Activated T-cell treated with anti-CD3 and anti-CD28 coated beads for 1 hour (primary cell): ENCODE data around the gene BCAS3.

ENCODE experiments used
- DNase-seq: peaks from one replicate; pipeline ENCODE4 v3.0.0-alpha.2; 2020; ENCODE audit warnings: low read depth

Gene BCAS3

GRCh38 chr17:61322325-61323002 lies 644.8 kb downstream of the BCAS3 start:
- no peak for DNase-seq

DNA sequence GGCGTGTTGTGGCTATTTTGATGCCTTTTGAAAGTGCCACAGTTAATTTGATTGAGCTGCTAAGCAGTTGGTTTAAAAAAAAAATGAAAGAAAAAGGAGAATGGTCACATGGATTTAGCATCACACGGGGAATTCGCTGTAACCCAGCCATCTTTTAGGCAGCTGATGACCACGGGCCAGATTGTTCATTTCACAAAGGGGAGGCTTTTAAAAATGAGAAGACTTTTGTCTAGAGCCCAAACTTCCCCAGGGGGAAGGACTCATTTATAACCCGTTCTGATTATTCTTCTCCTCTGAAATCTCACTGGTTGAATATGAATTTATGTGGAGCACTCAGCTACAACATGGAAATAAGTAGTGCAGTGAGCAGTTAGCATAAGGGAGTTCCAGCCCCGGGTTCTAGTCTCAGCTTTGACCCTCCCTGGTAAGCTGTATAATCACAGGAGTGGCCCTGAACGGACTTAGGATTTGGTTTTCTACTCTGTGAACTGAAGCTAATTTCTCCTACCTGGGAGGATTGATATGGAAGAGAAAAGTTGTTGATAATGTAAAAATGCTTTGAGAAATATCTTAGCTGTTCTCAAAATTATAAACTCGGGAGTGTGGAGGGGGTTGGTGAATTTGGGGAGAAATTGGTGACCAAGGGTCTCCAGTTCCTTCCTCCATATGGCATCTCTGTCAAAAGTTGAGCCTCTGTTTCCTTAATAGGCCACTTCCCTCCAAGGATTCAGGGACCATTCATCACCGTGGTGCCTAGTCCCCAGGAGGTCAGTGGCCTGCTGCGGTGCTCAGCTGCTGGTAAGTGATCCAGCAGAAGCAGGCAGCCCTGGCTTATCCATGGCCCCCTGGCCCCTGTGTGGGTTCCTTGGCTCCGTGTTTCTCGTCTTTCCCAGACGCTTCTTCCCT lies 645.6 kb downstream of the BCAS3 start:
- no peak for DNase-seq

GRCh38 chr17:61323909-61324868 lies 646.5 kb downstream of the BCAS3 start:
- no peak for DNase-seq

DNA sequence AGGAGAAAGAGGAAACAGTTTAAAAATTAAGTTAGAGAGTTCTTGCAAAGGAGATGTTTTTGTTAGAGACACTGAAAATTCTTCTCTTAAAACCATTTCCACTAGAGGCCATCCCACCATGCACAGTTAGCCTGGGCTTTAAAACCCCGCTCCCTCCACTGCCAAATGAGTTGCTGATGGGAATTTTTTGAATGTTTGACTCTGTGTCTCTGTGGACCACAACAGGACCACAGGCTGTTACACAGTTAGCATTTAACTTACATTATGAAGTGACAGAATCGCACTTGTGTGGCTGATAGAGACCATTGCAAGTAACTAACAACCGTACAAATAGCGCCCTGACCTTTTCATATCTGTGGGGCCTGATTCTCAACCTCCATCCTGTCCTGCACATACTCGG lies 647.3 kb downstream of the BCAS3 start:
- no peak for DNase-seq

GRCh38 chr17:61325382-61326073 lies 647.9 kb downstream of the BCAS3 start:
- no peak for DNase-seq

- no peak for DNase-seq
These were observed 648.7 kb downstream of the BCAS3 start for GRCh38 chr17:61326330-61326729.

- no peak for DNase-seq
These were observed 650.7 kb downstream of the BCAS3 start for GRCh38 chr17:61328351-61328750.

GRCh38 chr17:61330174-61331150 lies 652.8 kb downstream of the BCAS3 start:
- no peak for DNase-seq

DNA sequence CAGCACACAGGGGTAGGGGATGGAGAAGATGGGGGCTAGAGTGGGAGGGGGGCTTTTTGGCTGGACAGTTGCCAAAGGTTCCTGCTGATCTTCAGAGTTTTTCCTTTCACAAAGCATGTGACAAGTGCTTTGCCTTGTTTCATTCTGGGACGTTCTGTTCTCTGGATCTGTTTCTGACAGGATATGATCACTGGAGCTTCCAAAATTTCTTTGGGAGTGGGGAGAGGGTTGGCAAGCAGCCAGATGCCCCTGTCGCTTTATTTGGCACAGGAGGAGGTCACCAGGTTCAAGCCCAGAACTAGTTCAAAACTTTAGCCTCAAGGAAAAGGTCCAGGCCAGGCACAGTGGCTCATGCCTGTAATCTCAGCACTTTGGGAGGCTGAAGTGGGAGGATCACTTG lies 653.5 kb downstream of the BCAS3 start:
- DNase-seq, result no peak

- DNase-seq, result no peak
These were observed 654.2 kb downstream of the BCAS3 start for GRCh38 chr17:61331886-61332285.

- DNase-seq, result no peak
These were observed 655.5 kb downstream of the BCAS3 start for GRCh38 chr17:61333136-61333535.

- DNase-seq, result no peak
These were observed 657.0 kb downstream of the BCAS3 start for GRCh38 chr17:61334673-61335072.

- DNase-seq, result no peak
These were observed 657.6 kb downstream of the BCAS3 start for GRCh38 chr17:61335105-61335844.

DNA sequence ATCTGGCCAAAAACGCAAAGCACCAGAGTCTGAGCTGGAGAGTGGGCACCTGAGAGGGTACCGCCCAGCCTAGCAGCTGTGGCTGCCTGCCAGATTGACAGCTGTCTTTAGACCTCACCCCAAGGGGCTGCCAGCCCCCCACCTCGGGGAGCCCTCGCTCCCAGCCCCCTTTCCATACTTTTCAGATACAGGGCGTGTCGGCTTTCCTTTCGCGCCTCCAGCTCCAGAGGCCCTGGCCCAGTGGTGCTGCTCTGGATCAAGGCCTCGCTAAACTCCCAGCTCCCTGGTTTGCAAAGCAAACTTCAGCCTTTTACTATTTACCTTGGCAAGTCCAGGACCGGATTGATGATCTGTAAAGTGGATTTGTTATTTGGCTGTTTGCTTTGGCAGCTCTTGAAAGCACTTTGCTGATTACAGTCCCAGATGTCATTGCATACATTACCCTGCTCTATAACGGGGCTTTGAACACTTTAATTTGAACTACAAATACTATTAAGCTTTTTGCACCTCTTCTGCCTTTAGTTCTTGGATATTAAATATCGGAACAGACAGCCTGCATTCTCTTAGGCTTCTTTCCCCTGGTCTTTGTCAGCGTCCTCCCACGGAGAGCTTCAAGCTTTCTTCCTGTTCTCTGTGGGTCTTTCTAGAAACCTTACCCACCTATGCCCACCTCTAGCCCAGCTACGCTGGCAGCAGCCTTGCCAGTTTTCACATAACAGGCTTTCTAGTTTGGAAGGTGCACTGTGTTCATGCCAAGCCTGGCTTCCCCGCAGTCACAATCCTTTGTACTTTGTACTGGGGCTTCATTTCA lies 658.4 kb downstream of the BCAS3 start:
- no peak for DNase-seq

GRCh38 chr17:61337290-61337689 lies 659.6 kb downstream of the BCAS3 start:
- DNase-seq, result no peak

GRCh38 chr17:61338000-61338798 lies 660.5 kb downstream of the BCAS3 start:
- no peak for DNase-seq

- DNase-seq, result no peak
These were observed 661.3 kb downstream of the BCAS3 start for GRCh38 chr17:61338874-61339478.
